GM19193 (cell line): ENCODE measurements around the gene CDK14.

Experiments used
- POLR2A ChIP-seq: IDR thresholded peaks from 4 replicates; pipeline ENCODE4 v1.6.1; 2011; ENCODE audit not compliant: insufficient read depth, insufficient read length; ENCODE audit errors: extremely low read depth

Gene CDK14

DNA sequence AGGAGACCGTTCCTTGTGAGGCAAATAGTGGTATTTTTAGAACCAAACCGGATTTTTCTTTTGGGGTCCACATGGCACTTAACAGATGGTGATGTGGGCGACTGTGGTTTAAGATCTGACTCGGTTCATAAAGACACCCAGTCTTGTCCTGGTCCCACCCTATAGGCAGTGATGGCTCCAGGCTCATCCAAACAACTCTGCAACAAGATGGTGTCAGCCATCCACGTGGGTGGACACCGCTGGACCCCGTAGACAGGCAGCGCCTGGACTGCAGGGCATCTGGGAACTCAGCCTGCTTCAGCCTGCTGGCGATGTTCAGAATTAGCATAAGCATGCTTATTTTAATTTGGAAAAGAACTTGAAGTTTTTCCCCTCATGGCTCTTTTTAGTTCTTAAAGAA is 409.7 kb downstream of the CDK14 start:
- no peak for TF ChIP-seq POLR2A

DNA sequence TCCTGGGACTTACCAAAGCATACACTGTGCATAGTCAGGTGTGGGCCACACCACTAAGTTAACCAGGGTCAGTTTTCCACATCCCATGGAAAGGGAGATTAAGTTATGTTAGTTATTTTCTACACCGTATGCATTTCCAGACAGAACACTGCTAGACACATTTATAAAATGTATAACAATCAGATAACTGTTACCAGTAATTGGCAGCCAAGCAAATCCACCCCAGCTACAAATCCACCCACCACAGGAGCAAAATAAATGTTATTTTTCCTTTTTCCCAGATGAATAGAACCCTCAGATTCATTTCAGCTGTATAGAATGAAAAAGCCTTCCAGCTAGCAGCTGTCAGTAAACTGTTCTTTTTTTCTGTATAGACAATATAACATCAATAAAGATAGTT is 411.2 kb downstream of the CDK14 start:
- TF ChIP-seq POLR2A: no peak

- TF ChIP-seq POLR2A: no peak
Measured at GRCh38 chr7:91013078-91013477, 417.0 kb downstream of the CDK14 start.

- TF ChIP-seq POLR2A: no peak
Measured at GRCh38 chr7:91019686-91020385, 423.7 kb downstream of the CDK14 start.

GRCh38 chr7:91020636-91021385 is 424.7 kb downstream of the CDK14 start:
- no peak for TF ChIP-seq POLR2A

DNA sequence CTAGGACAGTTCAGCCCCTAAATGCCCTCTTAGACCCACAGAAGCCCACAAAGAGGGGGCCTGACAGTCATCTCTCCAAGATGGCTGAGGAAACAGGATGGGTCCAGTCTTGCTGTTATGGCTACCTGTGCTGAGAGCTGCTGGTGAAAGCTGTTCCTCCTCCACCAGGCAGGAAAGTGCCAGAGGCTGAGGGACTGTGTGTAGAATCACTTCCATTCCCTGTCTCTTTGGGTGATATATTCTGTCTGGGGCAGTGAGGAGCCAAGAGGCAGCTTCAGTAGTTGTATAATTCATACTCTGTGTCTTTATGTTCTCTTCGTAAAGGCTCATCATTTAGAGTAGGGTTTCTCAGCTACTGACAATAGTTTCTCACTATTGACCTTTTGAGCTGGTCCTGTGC is 425.8 kb downstream of the CDK14 start:
- TF ChIP-seq POLR2A: no peak

- TF ChIP-seq POLR2A: no peak
Measured at GRCh38 chr7:91025906-91026390, 429.8 kb downstream of the CDK14 start.

- TF ChIP-seq POLR2A: no peak
Measured at GRCh38 chr7:91029688-91030087, 433.6 kb downstream of the CDK14 start.

DNA sequence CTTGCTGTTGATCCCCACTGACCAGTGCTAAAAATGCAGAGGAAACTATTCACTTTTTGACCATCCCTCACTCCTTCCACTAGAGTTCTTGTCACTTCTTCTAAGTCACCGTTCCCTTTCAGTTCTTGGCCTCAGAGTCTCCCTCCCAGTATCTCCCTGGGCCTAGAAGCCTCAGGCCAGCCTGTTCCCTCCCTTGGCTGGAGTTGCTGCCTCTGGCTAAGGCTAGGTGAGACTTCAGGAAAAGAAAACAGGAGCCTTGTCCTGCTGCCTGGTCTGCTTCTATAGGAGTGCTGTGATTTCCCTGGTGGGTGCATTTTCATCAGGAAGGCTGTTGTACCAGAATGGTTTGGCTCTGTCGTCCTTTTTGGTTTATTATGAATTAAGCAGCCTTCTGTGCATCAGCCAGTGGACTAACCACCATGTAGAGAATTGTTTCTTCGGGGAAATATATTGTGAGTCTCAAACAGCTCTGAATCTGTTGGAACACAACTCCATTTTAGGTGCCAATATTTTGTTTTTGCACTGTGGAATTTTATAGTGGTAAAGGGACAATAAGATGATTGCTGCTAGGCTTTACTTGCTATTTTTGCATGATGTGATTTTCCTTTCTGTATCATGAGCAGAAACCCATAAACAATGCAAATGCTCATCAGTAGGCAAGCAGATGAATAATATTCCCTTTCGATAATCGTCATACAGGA is 434.7 kb downstream of the CDK14 start:
- TF ChIP-seq POLR2A: no peak

DNA sequence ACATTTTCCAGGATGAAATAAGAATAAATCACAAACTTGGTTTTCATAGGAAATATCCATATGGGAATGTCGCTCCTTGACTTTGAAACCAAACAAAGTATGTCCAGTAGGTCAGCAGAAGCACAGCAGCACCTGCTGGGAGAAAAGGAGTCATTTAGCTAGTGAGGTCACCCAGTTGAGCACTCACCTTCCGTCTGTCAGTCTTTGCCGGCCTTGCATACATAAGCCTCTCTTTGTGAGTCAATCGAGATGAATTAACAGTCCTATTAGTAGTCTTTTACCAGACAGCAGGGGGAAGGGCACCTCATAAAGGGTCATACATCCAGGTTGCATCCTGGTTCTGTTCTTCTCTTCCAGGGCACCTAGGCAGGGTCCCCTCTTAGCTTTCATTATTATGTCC is 435.6 kb downstream of the CDK14 start:
- TF ChIP-seq POLR2A: no peak

GRCh38 chr7:91033574-91033973 is 437.5 kb downstream of the CDK14 start:
- TF ChIP-seq POLR2A: no peak

GRCh38 chr7:91034459-91035368 is 438.6 kb downstream of the CDK14 start:
- no peak for TF ChIP-seq POLR2A

DNA sequence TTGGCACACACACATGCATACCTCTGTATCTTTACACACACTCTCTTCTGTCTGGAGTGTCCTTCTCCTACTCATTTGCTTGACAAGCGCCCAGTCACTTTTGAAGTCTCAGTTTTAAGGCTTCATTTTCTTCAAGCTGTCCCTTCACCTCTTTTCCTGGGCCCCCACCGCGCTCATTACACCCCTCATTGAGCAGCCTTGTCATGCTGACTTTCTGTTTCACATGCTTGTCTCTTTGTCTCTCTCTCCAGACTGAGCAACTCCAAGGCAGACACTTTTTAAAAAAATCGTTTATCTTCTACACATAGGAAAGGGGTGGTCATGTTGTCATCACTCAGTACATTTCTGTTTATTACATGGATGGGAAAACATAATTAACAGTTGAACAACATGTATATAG is 442.9 kb downstream of the CDK14 start:
- no peak for TF ChIP-seq POLR2A

- TF ChIP-seq POLR2A: no peak
Measured at GRCh38 chr7:91041141-91041540, 445.0 kb downstream of the CDK14 start.
